NCI-H146 treated with DMSO at 0.1 percent for 48 hours (cell line): ENCODE results near the gene GDF7.

Experiments used
- DNase-seq: peaks from one replicate; lab custom pipeline; 2025; ENCODE audit not compliant: unreplicated experiment; lab: John Stamatoyannopoulos, UW

The GDF7 gene

GRCh38 chr2:20672201-20672951, 5.4 kb downstream of the GDF7 start:
- no peak for DNase-seq

- DNase-seq, result no peak
Observed at GRCh38 chr2:20673686-20674308, 6.9 kb downstream of the GDF7 start.

- DNase-seq, result no peak
Observed at GRCh38 chr2:20674309-20674965, 7.5 kb downstream of the GDF7 start.

GRCh38 chr2:20674974-20675679, 8.2 kb downstream of the GDF7 start:
- no peak for DNase-seq

- DNase-seq, result no peak
Observed at GRCh38 chr2:20675701-20676352, 8.9 kb downstream of the GDF7 start.

- DNase-seq, result no peak
Observed at GRCh38 chr2:20676353-20677215, 9.6 kb downstream of the GDF7 start.

GRCh38 chr2:20677301-20678085, 10.5 kb downstream of the GDF7 start:
- no peak for DNase-seq

- DNase-seq, result no peak
Observed at GRCh38 chr2:20678086-20678395, 11.1 kb downstream of the GDF7 start.

- no peak for DNase-seq
Observed at GRCh38 chr2:20678780-20679179, 11.8 kb downstream of the GDF7 start.

- DNase-seq, result no peak
Observed at GRCh38 chr2:20680744-20681375, 13.9 kb downstream of the GDF7 start.

- no peak for DNase-seq
Observed at GRCh38 chr2:20682167-20682920, 15.4 kb downstream of the GDF7 start.

- DNase-seq, result no peak
Observed at GRCh38 chr2:20684581-20685063, 17.7 kb downstream of the GDF7 start.

- DNase-seq, result no peak
Observed at GRCh38 chr2:20687260-20687832, 20.4 kb downstream of the GDF7 start.

- DNase-seq, result no peak
Observed at GRCh38 chr2:20689428-20690264, 22.7 kb downstream of the GDF7 start.

- no peak for DNase-seq
Observed at GRCh38 chr2:20691076-20691734, 24.3 kb downstream of the GDF7 start.

- no peak for DNase-seq
Observed at GRCh38 chr2:20692081-20692480, 25.1 kb downstream of the GDF7 start.
